Activated CD8-positive, alpha-beta memory T cell treated with anti-CD3 and anti-CD28 coated beads for 36 hours (primary cell): ENCODE data around the gene CXCL14. TPM values are rescaled to one million over a fixed set of nuclear protein-coding genes. Genes with fewer than 3 reads are reported as not detected.

Experiments
- CTCF ChIA-PET: fragments of 350-600 bp; sonication (Branson Sonifier 250); formaldehyde crosslinking; loops from one replicate; lab custom pipeline; 2021; ENCODE audit warnings: antibody characterized with exemption; lab: Charles Lee
- POLR2A ChIA-PET: fragments of 350-600 bp; sonication (Branson Sonifier 250); formaldehyde crosslinking; loops from one replicate; lab custom pipeline; 2021; ENCODE audit warnings: antibody characterized with exemption; lab: Charles Lee
- total RNA-seq, 2 experiments: library from RNA; stranded (reverse); gene quantifications; one replicate each; pipeline ENCODE4 v1.2.3, GENCODE V29; 2021

The CXCL14 gene
- total RNA-seq, 2 experiments from 2014 or later, result not detected

- ChIA-PET POLR2A (no interaction called here), CTCF (interaction anchor here (0.7 to 2.2 kb wide), 4 partner anchors 10 to 105 kb away, joined by 3 to 5 read pairs (median 4); no protein-coding TSS in a partner anchor)
Observed at GRCh38 chr5:135571066-135571609, 7.7 kb downstream of the CXCL14 start.

GRCh38 chr5:135570453-135570764, 8.4 kb downstream of the CXCL14 start:
- POLR2A ChIA-PET, result no interaction called here
- CTCF ChIA-PET, result interaction anchor here (0.7 to 2.2 kb wide), 4 partner anchors 11 to 1830 kb away, joined by 3 to 5 read pairs (median 4); no protein-coding TSS in a partner anchor

GRCh38 chr5:135569755-135570452, 8.9 kb downstream of the CXCL14 start:
- ChIA-PET CTCF (interaction anchor here (0.7 to 2.2 kb wide), 5 partner anchors 9 to 1830 kb away, joined by 3 to 5 read pairs (median 4); no protein-coding TSS in a partner anchor), POLR2A (no interaction called here)

- ChIA-PET CTCF (interaction anchor here (1.4 to 2.4 kb wide), 2 partner anchors 8 to 17 kb away, joined by 4 to 6 read pairs; no protein-coding TSS in a partner anchor), POLR2A (no interaction called here)
Observed at GRCh38 chr5:135568923-135569360, 9.8 kb downstream of the CXCL14 start.

GRCh38 chr5:135568246-135568645, 10.5 kb downstream of the CXCL14 start:
- ChIA-PET CTCF (interaction anchor here (0.7 to 4.9 kb wide), 3 partner anchors 16 to 1599 kb away, joined by 3 to 30 read pairs (median 6); no protein-coding TSS in a partner anchor), POLR2A (no interaction called here)

- POLR2A ChIA-PET, result no interaction called here
- CTCF ChIA-PET, result interaction anchor here (0.6 to 4.9 kb wide), 5 partner anchors 16 to 1598 kb away, joined by 3 to 30 read pairs (median 6); no protein-coding TSS in a partner anchor
Observed at GRCh38 chr5:135567661-135568060, 11.1 kb downstream of the CXCL14 start.

GRCh38 chr5:135566422-135567400, 12.1 kb downstream of the CXCL14 start:
- ChIA-PET CTCF (interaction anchor here (0.5 to 4.9 kb wide), 15 partner anchors 11 to 1510 kb away, joined by 3 to 30 read pairs (median 4); no protein-coding TSS in a partner anchor), POLR2A (no interaction called here)

GRCh38 chr5:135565725-135566421, 12.9 kb downstream of the CXCL14 start:
- ChIA-PET CTCF (interaction anchor here (0.5 to 4.9 kb wide), 13 partner anchors 11 to 1511 kb away, joined by 3 to 30 read pairs (median 4); no protein-coding TSS in a partner anchor), POLR2A (no interaction called here)

- CTCF ChIA-PET, result interaction anchor here (1.4 to 4.9 kb wide), 6 partner anchors 11 to 110 kb away, joined by 4 to 30 read pairs (median 10); no protein-coding TSS in a partner anchor
- POLR2A ChIA-PET, result no interaction called here
Observed at GRCh38 chr5:135565266-135565665, 13.5 kb downstream of the CXCL14 start.

- CTCF ChIA-PET, result interaction anchor here (2.7 to 4.9 kb wide), 2 partner anchors 13 to 99 kb away, joined by 21 to 30 read pairs; no protein-coding TSS in a partner anchor
- POLR2A ChIA-PET, result no interaction called here
Observed at GRCh38 chr5:135564331-135564730, 14.5 kb downstream of the CXCL14 start.

GRCh38 chr5:135561266-135561665, 17.5 kb downstream of the CXCL14 start:
- ChIA-PET POLR2A (no interaction called here), CTCF (interaction anchor here (0.6 to 2.6 kb wide), 5 partner anchors 8 to 104 kb away, joined by 3 to 17 read pairs (median 4); no protein-coding TSS in a partner anchor)

GRCh38 chr5:135560858-135561257, 17.9 kb downstream of the CXCL14 start:
- ChIA-PET CTCF (interaction anchor here (0.6 to 2.6 kb wide), 5 partner anchors 9 to 104 kb away, joined by 3 to 17 read pairs (median 4); no protein-coding TSS in a partner anchor), POLR2A (no interaction called here)

- ChIA-PET POLR2A (no interaction called here), CTCF (interaction anchor here (1.2 kb wide), 1 partner anchor 72 kb away, joined by 3 read pairs; no protein-coding TSS in a partner anchor)
Observed at GRCh38 chr5:135559354-135559753, 19.4 kb downstream of the CXCL14 start.

- ChIA-PET POLR2A (no interaction called here), CTCF (interaction anchor here (1.3 to 1.4 kb wide), 2 partner anchors 8 to 91 kb away, joined by 4 read pairs; no protein-coding TSS in a partner anchor)
Observed at GRCh38 chr5:135557076-135557838, 21.5 kb downstream of the CXCL14 start.

- CTCF ChIA-PET, result interaction anchor here (0.9 to 9.1 kb wide), 2 partner anchors 14 to 95 kb away, joined by 5 to 146 read pairs; no protein-coding TSS in a partner anchor
- POLR2A ChIA-PET, result no interaction called here
Observed at GRCh38 chr5:135556620-135557019, 22.2 kb downstream of the CXCL14 start.

GRCh38 chr5:135555530-135555929, 23.3 kb downstream of the CXCL14 start:
- ChIA-PET POLR2A (no interaction called here), CTCF (interaction anchor here (0.9 to 9.1 kb wide), 2 partner anchors 15 to 94 kb away, joined by 5 to 146 read pairs; no protein-coding TSS in a partner anchor)
